Neural cell (in vitro differentiated cells): ENCODE results near the gene TNC. TPM values are rescaled to one million over a fixed set of nuclear protein-coding genes. Genes with fewer than 3 reads are reported as not detected.

Experiments used
- H2AFZ ChIP-seq: fragments of 200-600, 300-800 bp; sonication (generic), shearing (Covaris generic); 2 replicates; pipeline ENCODE4 v1.6.0; 2014; ENCODE audit warnings: low read depth, mild to moderate bottlenecking, antibody characterized with exemption, low read length, moderate library complexity
- H3F3A ChIP-seq: fragments of 200-600 bp; shearing (Covaris generic); 2 replicates; pipeline ENCODE4 v1.6.1; 2016; ENCODE audit warnings: mild to moderate bottlenecking, moderate library complexity, mixed read lengths, antibody characterized with exemption, low read length; ENCODE audit not compliant: insufficient read depth, poor library complexity, severe bottlenecking
- H3K27ac ChIP-seq: fragments of 200-600, 300-800 bp; sonication (generic), shearing (Covaris generic); 2 replicates; pipeline ENCODE4 v1.5.1; 2014; ENCODE audit warnings: mild to moderate bottlenecking, low read length, moderate library complexity
- H3K27me3 ChIP-seq: fragments of 300-800, 200-600 bp; sonication (generic), shearing (Covaris generic); 2 replicates; pipeline ENCODE4 v1.6.0; 2014; ENCODE audit warnings: mild to moderate bottlenecking, low read depth, low read length, moderate library complexity; ENCODE audit not compliant: insufficient read depth
- H3K36me3 ChIP-seq: fragments of 300-800, 200-600 bp; sonication (generic), shearing (Covaris generic); 2 replicates; pipeline ENCODE4 v1.5.1; 2014; ENCODE audit warnings: mild to moderate bottlenecking, antibody characterized with exemption, low read length, moderate library complexity; ENCODE audit not compliant: insufficient read depth
- H3K4me2 ChIP-seq: fragments of 300-800, 200-600 bp; sonication (generic), shearing (Covaris generic); 2 replicates; pipeline ENCODE4 v1.6.0; 2014; ENCODE audit warnings: mild to moderate bottlenecking, low read length
- H3K4me3 ChIP-seq: fragments of 300-800, 200-600 bp; sonication (generic), shearing (Covaris generic); 2 replicates; pipeline ENCODE4 v1.5.1; 2014; ENCODE audit warnings: mild to moderate bottlenecking, low read length, moderate library complexity
- H3K79me2 ChIP-seq: fragments of 200-600 bp; shearing (Covaris generic); replicated peaks from 2 replicates; pipeline ENCODE4 v1.6.0; 2014; ENCODE audit warnings: mild to moderate bottlenecking, low read length, moderate library complexity; ENCODE audit not compliant: insufficient read depth
- H3K9ac ChIP-seq: fragments of 300-800, 200-600 bp; sonication (generic), shearing (Covaris generic); 2 replicates; pipeline ENCODE4 v1.6.1; 2016; ENCODE audit warnings: mild to moderate bottlenecking, low read length, mixed read lengths
- H3K9me2 ChIP-seq: fragments of 200-600 bp; shearing (Covaris generic); 2 replicates; pipeline ENCODE4 v1.6.1; 2016; ENCODE audit warnings: mild to moderate bottlenecking, low read length, mixed read lengths; ENCODE audit not compliant: insufficient read depth
- H3K9me3 ChIP-seq: fragments of 200-600, 300-800 bp; sonication (generic), shearing (Covaris generic); 2 replicates; pipeline ENCODE4 v1.6.1; 2016; ENCODE audit warnings: mild to moderate bottlenecking, mixed run types, low read length, moderate library complexity, mixed read lengths
- H4K20me1 ChIP-seq: fragments of 200-600 bp; shearing (Covaris generic); 2 replicates; pipeline ENCODE4 v1.6.1; 2016; ENCODE audit warnings: mild to moderate bottlenecking, mixed run types; ENCODE audit not compliant: insufficient read depth
- EP300 ChIP-seq: fragments of 450-650 bp; conservative IDR thresholded peaks from 2 replicates; pipeline ENCODE4 v1.6.1; 2014; ENCODE audit warnings: antibody characterized with exemption, mild to moderate bottlenecking, moderate library complexity; ENCODE audit not compliant: poor library complexity, severe bottlenecking
- EZH2 ChIP-seq: fragments of 200-600, 300-800 bp; shearing (Covaris generic), sonication (generic); IDR thresholded peaks from 2 replicates; pipeline ENCODE4 v1.6.1; 2014; ENCODE audit warnings: antibody characterized with exemption, low read length, borderline replicate concordance, mild to moderate bottlenecking; ENCODE audit not compliant: insufficient read depth, poor library complexity, severe bottlenecking
- MXI1 ChIP-seq: fragments of 450-650 bp; conservative IDR thresholded peaks from 2 replicates; pipeline ENCODE4 v1.6.1; 2014; ENCODE audit warnings: antibody characterized with exemption, mild to moderate bottlenecking; ENCODE audit not compliant: poor library complexity, severe bottlenecking
- POLR2AphosphoS5 ChIP-seq: IDR thresholded peaks from 2 replicates; pipeline ENCODE4 v1.6.1; 2012
- RAD21 ChIP-seq: fragments of 450-650 bp; conservative IDR thresholded peaks from 2 replicates; pipeline ENCODE4 v1.6.1; 2014; ENCODE audit warnings: antibody characterized with exemption, mild to moderate bottlenecking, moderate library complexity
- SMC3 ChIP-seq: fragments of 450-650 bp; conservative IDR thresholded peaks from 2 replicates; pipeline ENCODE4 v1.6.1; 2014; ENCODE audit warnings: antibody characterized with exemption, mild to moderate bottlenecking, moderate library complexity; ENCODE audit not compliant: poor library complexity
- TAF1 ChIP-seq: IDR thresholded peaks from 2 replicates; pipeline ENCODE4 v1.6.1; 2012; ENCODE audit warnings: low read depth
- polyA plus RNA-seq: library from polyadenylated mRNA; depleted of rRNA; stranded (reverse); fragments of >200 nt; gene quantifications from 2 replicates; pipeline ENCODE4 v1.2.3, GENCODE V29; 2014
- TF ChIP-seq, protein P1 (sequence below): IDR thresholded peaks from 2 replicates; pipeline ENCODE4 v1.6.1; 2012; ENCODE audit warnings: borderline replicate concordance
- TF ChIP-seq, protein P2 (sequence below): fragments of 450-650 bp; IDR thresholded peaks from 2 replicates; pipeline ENCODE4 v1.5.1; 2014; ENCODE audit warnings: antibody characterized with exemption, mild to moderate bottlenecking, moderate library complexity; ENCODE audit not compliant: poor library complexity, severe bottlenecking

TNC gene
- polyA plus RNA-seq, 1 donor from 2014 or later, result 2.1 TPM

DNA sequence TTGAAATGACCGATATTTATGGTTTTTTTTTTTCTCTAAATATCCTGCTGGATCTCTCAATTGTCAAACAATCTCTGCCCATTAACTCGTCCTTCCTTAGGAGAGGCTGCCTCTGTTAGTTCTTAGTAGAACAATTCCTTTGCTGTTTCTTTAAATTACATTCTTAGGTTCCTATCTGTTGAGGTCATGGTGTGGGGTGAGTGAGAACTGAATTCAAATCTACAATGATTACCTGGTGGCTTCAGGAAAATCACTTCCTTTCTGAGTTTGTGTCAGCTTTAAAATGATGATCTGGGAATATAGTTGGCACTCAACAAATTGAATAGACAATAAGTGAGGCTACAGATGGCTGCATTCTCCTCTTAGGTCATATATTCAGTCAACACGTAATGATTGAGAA is 105.5 kb downstream of the TNC start:
- Histone ChIP-seq H3K9me2 (no peaks in the 10 kb centered on the region), H3K27me3 (no peaks in the 10 kb centered on the region), H3K9ac (no peak overlapping the region), H3K79me2 (no peaks in the 10 kb centered on the region), H3K4me3 (no peak overlapping the region), H2AFZ (no peak overlapping the region), H3K27ac (no peak overlapping the region), H4K20me1 (no peaks in the 10 kb centered on the region), H3F3A (no peaks in the 10 kb centered on the region), H3K36me3 (no peaks in the 10 kb centered on the region), H3K4me2 (no peak overlapping the region), H3K9me3 (no peaks in the 10 kb centered on the region)
- TF ChIP-seq, protein P1, sequence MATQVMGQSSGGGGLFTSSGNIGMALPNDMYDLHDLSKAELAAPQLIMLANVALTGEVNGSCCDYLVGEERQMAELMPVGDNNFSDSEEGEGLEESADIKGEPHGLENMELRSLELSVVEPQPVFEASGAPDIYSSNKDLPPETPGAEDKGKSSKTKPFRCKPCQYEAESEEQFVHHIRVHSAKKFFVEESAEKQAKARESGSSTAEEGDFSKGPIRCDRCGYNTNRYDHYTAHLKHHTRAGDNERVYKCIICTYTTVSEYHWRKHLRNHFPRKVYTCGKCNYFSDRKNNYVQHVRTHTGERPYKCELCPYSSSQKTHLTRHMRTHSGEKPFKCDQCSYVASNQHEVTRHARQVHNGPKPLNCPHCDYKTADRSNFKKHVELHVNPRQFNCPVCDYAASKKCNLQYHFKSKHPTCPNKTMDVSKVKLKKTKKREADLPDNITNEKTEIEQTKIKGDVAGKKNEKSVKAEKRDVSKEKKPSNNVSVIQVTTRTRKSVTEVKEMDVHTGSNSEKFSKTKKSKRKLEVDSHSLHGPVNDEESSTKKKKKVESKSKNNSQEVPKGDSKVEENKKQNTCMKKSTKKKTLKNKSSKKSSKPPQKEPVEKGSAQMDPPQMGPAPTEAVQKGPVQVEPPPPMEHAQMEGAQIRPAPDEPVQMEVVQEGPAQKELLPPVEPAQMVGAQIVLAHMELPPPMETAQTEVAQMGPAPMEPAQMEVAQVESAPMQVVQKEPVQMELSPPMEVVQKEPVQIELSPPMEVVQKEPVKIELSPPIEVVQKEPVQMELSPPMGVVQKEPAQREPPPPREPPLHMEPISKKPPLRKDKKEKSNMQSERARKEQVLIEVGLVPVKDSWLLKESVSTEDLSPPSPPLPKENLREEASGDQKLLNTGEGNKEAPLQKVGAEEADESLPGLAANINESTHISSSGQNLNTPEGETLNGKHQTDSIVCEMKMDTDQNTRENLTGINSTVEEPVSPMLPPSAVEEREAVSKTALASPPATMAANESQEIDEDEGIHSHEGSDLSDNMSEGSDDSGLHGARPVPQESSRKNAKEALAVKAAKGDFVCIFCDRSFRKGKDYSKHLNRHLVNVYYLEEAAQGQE, result no peak
- no peak for TF ChIP-seq EZH2
- no peak for TF ChIP-seq EP300
- no peak for TF ChIP-seq TAF1

DNA sequence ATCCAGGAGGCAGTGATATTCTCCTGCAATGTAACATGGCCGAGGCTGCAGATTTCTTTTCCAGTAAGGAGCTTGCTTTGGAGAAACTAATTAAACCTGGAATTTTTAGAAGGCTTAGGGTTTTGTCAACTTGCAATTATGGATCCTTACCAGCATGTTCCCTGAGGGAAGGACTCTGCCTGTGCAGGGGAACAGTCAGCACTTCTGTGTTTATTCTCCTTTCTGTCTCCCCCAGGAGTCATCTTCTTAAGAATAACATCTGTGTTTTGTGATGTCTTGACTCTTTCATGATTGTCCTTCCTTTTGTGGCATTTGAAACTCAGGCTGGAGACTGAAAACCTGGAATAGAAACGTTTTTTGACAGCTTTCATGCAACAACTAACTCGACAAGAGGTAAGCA is 107.1 kb downstream of the TNC start:
- no peak overlapping the region for H3K9ac ChIP-seq
- no peaks in the 10 kb centered on the region for H3K27me3 ChIP-seq
- H4K20me1 ChIP-seq, result no peaks in the 10 kb centered on the region
- no peaks in the 10 kb centered on the region for H3K36me3 ChIP-seq
- H3K27ac ChIP-seq, result no peak overlapping the region
- H3F3A ChIP-seq, result no peaks in the 10 kb centered on the region
- TF ChIP-seq MXI1, result no peak
- TF ChIP-seq, protein P1, result no peak
- TF ChIP-seq SMC3, result no peak
- TF ChIP-seq EP300, result no peak
- TF ChIP-seq POLR2AphosphoS5, result no peak
- no peak for TF ChIP-seq TAF1
- TF ChIP-seq EZH2, result no peak
- TF ChIP-seq, protein P2, sequence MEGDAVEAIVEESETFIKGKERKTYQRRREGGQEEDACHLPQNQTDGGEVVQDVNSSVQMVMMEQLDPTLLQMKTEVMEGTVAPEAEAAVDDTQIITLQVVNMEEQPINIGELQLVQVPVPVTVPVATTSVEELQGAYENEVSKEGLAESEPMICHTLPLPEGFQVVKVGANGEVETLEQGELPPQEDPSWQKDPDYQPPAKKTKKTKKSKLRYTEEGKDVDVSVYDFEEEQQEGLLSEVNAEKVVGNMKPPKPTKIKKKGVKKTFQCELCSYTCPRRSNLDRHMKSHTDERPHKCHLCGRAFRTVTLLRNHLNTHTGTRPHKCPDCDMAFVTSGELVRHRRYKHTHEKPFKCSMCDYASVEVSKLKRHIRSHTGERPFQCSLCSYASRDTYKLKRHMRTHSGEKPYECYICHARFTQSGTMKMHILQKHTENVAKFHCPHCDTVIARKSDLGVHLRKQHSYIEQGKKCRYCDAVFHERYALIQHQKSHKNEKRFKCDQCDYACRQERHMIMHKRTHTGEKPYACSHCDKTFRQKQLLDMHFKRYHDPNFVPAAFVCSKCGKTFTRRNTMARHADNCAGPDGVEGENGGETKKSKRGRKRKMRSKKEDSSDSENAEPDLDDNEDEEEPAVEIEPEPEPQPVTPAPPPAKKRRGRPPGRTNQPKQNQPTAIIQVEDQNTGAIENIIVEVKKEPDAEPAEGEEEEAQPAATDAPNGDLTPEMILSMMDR, result no peak
- no peak for TF ChIP-seq RAD21
- H3K4me3 ChIP-seq, result no peak overlapping the region
- no peak overlapping the region for H3K4me2 ChIP-seq
- no peak overlapping the region for H2AFZ ChIP-seq
- no peaks in the 10 kb centered on the region for H3K79me2 ChIP-seq
- no peaks in the 10 kb centered on the region for H3K9me2 ChIP-seq
- H3K9me3 ChIP-seq, result no peaks in the 10 kb centered on the region
